GM21515 (cell line): ENCODE data around the gene ATXN2.
A peak's percentile ranks its signal among the peaks of the same experiment; 100 is the strongest.

ENCODE experiments used
- ATAC-seq: cut with Tn5 transposase; IDR thresholded peaks from one replicate; pipeline ENCODE4 v1.9.1; 2021; ENCODE audit not compliant: unreplicated experiment

ATXN2 gene

GRCh38 chr12:111453071-111453989 lies 145.8 kb downstream of the ATXN2 start:
- ATAC-seq = no peak

- no peak for ATAC-seq
These were observed 147.4 kb downstream of the ATXN2 start for GRCh38 chr12:111451649-111452129.

- ATAC-seq = no peak
These were observed 147.9 kb downstream of the ATXN2 start for GRCh38 chr12:111451232-111451631.

GRCh38 chr12:111450676-111451075 lies 148.4 kb downstream of the ATXN2 start:
- ATAC-seq = no peak

- no peak for ATAC-seq
These were observed 150.0 kb downstream of the ATXN2 start for GRCh38 chr12:111448846-111449790.

GRCh38 chr12:111448266-111448830 lies 150.8 kb downstream of the ATXN2 start:
- ATAC-seq = no peak

- no peak for ATAC-seq
These were observed 151.4 kb downstream of the ATXN2 start for GRCh38 chr12:111447571-111448265.

GRCh38 chr12:111446631-111447570 lies 152.2 kb downstream of the ATXN2 start:
- ATAC-seq = no peak

GRCh38 chr12:111445726-111446581 lies 153.2 kb downstream of the ATXN2 start:
- ATAC-seq = no peak

- ATAC-seq = peak; percentile 86
These were observed 154.0 kb downstream of the ATXN2 start for GRCh38 chr12:111444925-111445725.

- peak; percentile 36 for ATAC-seq
These were observed 154.7 kb downstream of the ATXN2 start for GRCh38 chr12:111444314-111444924.

- ATAC-seq = no peak
These were observed 155.5 kb downstream of the ATXN2 start for GRCh38 chr12:111443586-111443985.

GRCh38 chr12:111443086-111443485 lies 156.0 kb downstream of the ATXN2 start:
- ATAC-seq = no peak

GRCh38 chr12:111442301-111443045 lies 156.6 kb downstream of the ATXN2 start:
- ATAC-seq = no peak

- no peak for ATAC-seq
These were observed 157.8 kb downstream of the ATXN2 start for GRCh38 chr12:111441107-111441928.

- no peak for ATAC-seq
These were observed 158.5 kb downstream of the ATXN2 start for GRCh38 chr12:111440631-111441030.
